ENCODE measurements around the gene ZNF195. TPM values are rescaled to one million over a fixed set of nuclear protein-coding genes. Genes with fewer than 3 reads are reported as not detected.
"Not testable (repeated sequence)": the region's sequence is repeated elsewhere in the genome, so short reads cannot be mapped to it uniquely, and the experiment has no call there.

The ZNF195 gene
- total RNA-seq, 4 donors from 2014 or later, result 12.2 to 31.6 (median 18.5) TPM

DNA sequence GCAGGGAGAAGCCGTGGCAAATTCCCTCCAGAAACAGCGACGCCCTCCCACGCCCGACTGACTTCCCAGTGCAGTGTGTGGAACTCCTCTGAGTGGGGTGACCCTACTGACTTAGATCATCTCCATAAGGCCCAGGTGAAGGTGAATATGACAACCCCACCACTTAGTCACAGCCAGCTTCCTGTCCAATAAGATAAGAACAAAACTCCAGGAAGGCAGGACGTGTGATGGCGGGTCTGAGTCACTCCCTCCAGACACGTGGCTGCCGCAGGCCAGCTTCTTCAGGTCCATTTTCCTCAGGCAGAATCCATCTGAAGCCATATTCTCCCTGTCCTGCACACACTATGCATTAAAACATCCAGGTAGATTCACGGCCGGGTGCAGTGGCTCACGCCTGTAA, 48.9 kb downstream of the ZNF195 start:
- H3K4me3 ChIP-seq; H3K27ac ChIP-seq; H3K27me3 ChIP-seq; DNase-seq (ENCODE audit: low spot score in 2 of 2); H3K4me1 ChIP-seq; H3K36me3 ChIP-seq; H3K9me3 ChIP-seq: not testable (repeated sequence)
- no CpG with 5 or more reads among the region's 12 CpGs for WGBS, 2 donors

DNA sequence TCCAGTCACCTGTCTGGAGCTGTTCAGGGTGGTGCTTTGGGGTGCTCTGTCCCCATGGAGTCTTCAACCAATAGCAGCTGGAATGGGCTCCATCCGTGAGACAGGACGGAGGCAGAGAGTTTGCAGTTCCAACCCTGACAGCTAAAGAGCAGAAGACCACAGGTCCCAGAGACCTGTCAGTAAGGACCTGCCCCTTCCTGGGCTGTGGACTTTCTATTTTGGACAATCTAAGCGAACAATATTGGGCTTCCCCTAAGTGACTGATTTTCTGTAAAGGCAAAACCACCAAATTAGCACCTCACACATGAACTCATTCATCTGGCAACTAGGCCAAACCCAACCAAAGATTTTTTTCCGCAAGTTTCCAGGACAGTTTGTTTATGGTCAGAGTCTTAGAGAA, 50.4 kb downstream of the ZNF195 start:
- not testable (repeated sequence) for H3K9me3 ChIP-seq; DNase-seq (ENCODE audit: low spot score in 2 of 2); H3K4me3 ChIP-seq; H3K27me3 ChIP-seq; H3K4me1 ChIP-seq; H3K27ac ChIP-seq; H3K36me3 ChIP-seq
- WGBS, 2 donors, result no CpG with 5 or more reads among the region's 4 CpGs

DNA sequence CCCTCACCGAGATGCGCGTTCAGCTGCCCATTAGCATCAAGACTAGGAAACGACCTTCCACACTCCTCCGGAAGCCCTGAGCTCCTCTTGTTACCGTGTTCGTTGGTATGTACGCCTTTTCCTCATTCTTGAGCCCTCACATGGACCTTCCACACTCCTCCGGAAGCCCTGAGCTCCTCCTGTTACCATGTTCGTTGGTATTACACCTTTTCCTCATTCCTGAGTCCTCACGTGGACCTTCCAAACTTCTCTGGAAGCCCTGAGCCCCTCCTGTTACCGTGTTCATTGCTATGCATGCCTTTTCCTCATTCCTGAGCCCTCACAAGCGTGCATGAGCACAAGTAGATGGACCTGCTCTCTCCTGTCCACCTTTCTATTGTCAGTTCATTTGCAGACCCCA, 52.5 kb downstream of the ZNF195 start:
- H3K4me3 ChIP-seq; H3K36me3 ChIP-seq; H3K27me3 ChIP-seq; DNase-seq (ENCODE audit: low spot score in 2 of 2); H3K4me1 ChIP-seq; H3K9me3 ChIP-seq; H3K27ac ChIP-seq: not testable (repeated sequence)
- WGBS, 2 donors, result no CpG with 5 or more reads among the region's 13 CpGs

DNA sequence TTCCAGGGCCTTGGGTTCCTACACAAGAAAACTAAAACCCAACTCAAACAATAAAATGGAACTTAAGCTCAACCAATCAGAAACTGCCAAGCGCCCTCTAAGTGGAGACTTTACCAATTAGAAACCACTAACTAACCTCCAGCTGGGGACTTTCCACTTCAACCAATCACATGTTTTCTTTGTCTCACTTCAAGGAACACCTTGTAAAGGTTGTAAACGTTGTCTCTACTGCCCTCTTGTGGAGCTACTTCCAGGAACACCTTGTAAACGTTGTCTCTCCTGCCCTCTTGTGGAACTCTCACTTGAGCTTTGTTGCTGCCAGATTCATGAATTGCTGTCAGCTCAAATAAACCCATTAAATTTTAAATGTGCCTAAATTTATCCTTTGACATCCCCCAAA, 54.2 kb downstream of the ZNF195 start:
- not testable (repeated sequence) for H3K4me3 ChIP-seq; H3K4me1 ChIP-seq; H3K9me3 ChIP-seq; H3K27ac ChIP-seq; DNase-seq (ENCODE audit: low spot score in 2 of 2); H3K36me3 ChIP-seq; H3K27me3 ChIP-seq
- WGBS, 2 donors, result 40 to 100% methylated on average over 1 of the region's 3 CpGs

Small RNAs within 50 kb of the gene (small RNA-seq; reads per million reads assigned to genes)
- not detected for gene AC123788.2

Other genes starting within 250 kb of the ZNF195 start
- 100 to 1,000 TPM in 2 of 4 donors, 10 to 100 TPM in 2; 58.8 to 168 (median 106) TPM for gene OSBPL5, start 213.8 kb downstream of the ZNF195 start, total RNA-seq
- gene MRGPRG, start 160.3 kb downstream of the ZNF195 start, total RNA-seq, result not detected
- under 1 TPM in 1 of 4 donors, not detected in 3; 0.66 TPM for gene MRGPRE, start 146.7 kb downstream of the ZNF195 start, total RNA-seq

All from tibial nerve (tissue), 4 donors.